ENCODE data around the gene FRAS1.

The FRAS1 gene

DNA sequence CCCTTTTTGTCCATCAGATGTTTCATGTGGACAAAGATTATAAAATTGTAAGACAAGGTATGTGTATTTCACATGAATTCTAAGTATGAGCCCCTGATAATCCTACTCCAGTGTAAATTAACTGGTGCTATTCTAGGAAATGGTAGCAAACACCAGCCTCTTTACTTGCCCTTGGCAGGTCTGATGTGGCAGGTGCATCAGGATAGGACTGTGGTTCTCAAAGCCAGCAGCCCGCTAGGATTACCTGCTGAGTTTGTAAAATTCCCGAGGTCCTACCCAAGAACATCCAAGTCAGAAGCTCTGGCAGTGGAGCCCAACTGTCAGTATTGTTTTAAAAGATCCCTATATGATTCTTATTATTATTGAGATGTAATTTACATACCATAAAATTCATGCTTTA lies 320.4 kb downstream of the FRAS1 start:
- no peak for DNase-seq

DNA sequence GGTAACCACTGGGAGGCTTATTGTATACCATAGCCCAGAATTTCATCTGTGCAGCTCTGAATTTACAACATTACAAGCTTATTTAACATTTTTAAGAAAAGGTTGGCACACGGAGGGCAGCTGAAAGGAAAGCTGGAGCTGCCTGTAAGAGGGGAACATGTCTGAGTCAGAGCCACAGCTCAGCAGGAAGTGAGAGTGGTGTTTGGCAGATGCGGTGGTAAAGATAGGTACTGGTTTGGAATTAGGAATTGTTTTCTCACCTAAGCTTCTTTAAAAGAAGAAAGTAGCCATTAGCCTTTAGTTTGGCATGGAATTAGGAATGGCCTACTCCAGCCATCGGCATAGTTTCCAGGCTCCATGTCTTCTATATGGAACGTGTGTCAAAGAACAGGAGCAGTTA lies 321.9 kb downstream of the FRAS1 start:
- no peak for DNase-seq

DNA sequence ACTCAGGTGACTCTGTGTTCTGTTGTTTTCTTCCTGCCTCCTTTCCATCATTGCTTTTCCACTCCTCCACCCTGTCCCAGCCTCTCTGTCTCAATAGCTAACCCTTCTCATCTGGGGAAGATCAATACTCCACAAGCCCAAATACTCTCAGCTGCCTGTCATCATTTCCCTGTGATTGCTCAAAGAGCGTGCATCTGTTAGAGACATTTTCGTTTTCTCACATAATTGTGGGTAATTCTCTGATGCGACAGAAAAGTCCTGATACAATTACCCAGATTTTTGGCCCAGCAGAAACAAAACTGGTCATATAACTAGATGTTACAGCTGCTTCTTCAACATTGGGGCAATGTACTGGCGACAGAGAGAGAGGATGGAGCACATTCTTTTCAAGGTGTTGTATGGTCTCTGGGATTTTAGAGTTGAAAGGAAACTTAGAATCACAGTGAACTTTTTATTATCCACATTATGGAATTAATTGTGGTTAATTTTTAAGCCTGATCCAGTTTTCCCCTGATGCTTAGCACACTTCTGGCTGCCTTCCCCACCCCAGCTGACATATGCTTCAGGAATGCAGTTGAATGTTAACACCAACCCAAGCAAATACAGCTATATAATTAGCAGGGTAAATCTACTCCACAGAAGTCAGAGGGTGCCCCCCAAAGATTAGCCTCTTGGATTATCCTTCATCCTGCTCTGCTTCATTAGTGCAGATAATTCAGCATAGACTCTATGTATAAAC lies 323.0 kb downstream of the FRAS1 start:
- DNase-seq: no peak

DNA sequence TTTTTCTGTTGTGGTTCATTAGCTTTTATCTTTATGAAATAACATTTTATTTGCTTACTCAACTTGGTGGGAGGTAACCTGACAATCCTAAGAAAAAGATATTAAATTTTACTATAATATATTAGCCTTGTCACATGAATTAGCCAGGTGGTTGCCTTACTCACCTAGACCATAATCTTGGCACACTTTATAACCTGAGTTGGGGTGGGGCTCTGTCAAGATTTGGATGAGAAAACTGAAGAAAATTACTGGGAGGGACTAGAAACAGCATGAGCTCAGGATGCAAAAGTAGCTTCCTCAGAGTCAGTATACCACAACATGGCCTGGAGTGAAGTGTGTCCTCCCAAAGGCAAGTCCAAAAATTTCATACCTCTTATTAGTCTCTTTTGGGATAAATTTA lies 329.6 kb downstream of the FRAS1 start:
- DNase-seq: no peak

DNA sequence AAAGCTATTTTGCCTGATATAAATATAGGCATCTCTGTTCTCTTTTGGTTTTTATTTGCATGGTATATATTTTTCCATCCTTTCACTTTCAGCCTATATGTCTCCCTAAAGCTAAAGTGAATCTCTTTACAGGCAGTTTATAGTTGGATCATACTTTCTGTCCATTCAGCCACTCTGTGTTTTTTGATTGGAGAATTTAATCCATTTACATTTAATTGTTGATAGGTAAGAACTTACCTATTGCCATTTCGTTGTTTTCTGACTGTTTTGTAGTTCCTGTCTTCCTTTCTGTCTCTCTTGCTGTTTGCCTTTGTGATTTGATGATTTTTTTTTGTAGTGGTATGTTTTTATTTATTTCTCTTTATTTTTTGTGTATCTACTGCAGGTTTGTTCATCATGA lies 338.5 kb downstream of the FRAS1 start:
- no peak for DNase-seq

DNA sequence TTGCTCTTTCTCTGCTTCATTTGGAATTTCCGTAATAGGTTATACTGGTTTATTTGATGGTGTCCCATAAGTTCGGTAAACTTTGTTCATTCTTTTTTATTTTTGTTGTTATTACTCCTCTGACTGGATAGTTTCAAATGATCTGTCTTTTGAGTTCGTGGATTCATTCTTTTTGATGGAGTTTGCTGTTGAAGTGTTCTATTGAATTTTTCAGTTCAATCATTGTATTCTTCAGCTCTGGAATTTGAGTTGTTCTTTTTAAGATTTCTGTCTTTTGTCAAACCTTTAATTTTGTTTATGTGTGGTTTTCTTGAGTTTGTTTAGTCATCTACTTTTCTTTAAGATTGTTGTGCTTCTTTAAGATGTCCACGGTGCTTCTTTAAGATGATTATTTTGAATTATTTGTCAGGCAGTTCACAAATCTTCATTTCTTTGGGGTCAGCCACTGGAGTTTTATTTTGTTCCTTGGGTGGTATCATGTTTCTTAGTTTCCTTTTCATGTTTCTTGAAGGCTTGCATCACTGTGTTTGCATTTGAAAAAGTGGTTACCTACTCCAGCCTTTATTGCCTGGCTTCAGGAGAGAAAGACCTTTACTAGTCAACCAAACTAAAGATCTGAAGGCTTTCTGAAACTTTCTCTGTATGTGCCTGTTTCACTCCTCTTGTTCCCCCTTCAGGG lies 339.6 kb downstream of the FRAS1 start:
- DNase-seq: no peak

DNA sequence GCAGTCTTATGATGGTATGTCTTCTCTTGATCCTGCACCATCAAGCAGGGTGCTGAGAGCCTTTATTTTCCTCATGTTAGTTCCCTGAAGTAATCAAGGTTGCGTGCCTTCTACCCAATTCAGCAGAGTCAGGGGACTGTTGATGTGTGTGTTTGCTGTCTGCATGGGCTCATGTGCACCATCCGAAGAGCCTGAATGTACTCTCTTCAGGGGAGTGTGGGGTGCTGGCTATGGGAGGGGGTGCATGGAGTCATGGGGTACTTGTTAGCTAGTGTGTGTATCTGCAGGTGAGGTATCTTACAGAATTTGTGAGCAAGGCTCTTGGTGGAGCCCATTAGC lies 340.1 kb downstream of the FRAS1 start:
- no peak for DNase-seq

DNA sequence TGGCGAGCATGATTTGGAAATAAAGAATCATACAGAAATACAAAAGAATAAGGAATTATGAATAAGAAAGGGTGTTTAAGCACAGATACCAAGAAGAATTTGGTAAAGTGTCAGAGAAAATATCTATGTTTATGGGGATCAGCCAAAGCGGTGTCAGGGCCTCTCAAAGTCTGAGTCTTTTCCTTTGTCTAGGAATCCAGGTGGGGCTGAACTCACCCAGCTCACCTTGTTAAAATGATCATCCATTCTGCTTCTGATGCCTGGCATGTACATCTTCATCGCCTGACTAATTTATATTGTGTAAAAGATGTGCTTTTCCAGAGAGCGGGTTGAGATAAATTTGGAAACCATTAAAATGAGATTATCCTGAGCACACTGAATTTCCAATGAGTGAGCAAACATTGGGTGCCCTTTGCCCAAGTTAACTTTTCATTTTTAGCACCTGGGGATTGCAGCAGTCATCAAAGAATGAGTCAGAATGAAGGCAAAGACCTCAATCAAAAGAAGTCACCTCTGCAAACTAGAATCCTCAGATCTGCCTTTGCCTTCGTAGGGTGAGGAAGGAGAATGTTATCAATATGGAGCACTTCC lies 352.6 kb downstream of the FRAS1 start:
- DNase-seq: no peak

DNA sequence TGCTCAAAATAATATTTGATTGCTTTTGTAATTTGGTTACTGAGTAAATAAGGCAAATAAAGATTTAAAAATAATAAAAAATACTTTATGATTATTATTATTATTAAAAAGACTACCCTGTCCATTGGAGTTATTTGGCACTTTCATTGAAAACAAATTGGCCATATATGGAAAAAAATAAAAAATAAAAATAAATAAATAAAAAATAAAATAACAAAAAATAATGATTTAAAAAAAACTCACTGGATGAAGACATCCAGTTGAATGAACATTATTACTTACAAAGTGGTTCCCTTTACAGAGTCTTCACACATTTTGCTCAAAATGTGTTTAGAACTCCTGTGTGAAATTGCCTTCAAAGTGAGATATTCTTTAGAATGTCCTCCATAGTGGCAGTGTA lies 353.1 kb downstream of the FRAS1 start:
- DNase-seq: no peak

DNA sequence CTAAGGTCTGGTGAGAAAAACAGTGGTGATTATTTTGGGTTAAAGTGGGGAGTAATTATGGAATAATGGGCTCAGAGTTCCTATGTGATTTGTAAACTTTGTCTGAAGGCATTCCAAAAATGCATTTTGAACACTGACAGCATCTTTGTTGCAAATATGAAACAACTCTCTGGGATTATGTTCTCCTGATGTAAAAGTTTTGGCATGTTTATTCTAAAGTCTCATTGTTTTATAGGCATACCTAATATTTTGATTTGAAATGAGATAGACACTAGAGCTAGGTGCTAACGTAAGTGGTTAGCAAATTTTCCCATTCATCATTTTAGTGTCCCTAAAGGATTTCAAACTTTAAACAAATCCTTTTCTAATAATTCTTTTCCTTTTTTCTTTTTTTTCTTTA lies 353.6 kb downstream of the FRAS1 start:
- no peak for DNase-seq

DNA sequence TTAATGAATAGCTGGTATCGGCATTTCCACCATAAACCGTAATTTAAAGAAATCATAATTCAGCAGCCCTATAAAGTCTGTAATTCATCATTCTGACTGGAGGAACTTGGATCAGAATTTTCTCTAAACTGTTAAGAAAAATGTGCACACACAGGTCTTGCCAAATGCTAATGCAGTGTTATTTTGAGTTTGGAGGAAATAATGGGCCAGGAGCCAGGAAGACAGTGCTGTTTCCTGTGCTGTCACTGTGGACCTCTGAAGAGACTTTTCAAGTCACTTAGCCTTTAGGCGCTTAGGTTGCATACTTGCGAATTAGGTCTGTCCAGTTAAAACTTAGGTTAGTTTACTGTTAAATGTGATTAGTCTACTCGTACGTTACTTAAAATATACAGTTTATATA lies 357.0 kb downstream of the FRAS1 start:
- DNase-seq: no peak

DNA sequence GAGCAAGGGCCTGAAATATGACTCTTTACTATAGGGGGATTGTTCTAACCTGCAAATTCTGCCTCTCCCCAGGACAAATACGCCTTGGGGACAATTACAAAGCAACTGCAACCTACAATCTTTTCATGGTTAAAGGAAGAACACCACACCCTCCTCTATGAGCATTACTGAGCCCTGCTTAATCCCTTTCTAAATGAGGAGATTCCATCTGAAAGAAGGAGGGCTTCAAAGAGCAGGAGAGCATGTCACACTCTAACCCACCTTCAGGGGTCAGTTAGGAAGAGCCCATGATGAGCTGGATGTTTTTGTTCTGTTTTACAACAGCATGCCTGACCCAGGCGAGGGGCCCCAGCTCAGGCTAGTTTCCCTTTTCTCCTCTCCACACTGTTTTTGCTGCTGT lies 360.5 kb downstream of the FRAS1 start:
- no peak for DNase-seq

DNA sequence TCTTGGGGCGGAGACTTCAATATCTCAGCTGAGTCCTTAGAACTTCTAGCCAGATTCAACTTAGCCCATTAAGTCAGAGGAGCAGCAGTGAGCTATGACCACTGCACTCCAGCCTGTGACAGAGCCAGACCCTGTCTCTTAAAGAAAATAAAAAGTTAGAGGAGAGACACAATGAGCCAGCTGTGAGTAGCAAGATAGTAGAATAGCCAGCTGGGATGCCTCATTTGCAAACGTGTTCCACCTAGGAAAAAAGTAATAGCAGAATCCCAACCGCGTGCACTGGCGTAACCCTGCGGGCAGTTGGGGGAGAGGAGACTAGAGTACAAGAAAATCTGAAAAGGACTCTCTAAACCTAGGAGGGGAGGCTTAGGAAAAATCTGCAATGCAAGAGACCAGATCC lies 361.3 kb downstream of the FRAS1 start:
- no peak for DNase-seq

DNA sequence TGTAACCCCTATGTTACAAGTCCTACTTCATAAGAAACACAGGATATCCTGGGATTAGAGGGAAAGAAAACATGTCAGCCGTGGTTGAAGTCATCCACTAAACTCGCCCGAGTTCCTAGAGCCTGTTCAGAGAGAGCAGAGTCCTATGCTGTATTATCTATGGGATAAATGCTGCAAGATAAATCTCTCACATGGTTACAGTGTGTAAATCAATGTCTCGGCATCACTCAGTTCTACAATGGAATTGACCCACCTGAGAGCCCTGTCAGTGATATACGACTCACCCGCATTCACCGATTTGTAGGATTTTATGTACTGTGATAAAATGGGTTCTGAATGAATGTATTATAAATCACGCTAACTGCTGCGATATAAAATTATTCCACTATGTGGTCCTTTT lies 366.7 kb downstream of the FRAS1 start:
- DNase-seq: no peak

DNA sequence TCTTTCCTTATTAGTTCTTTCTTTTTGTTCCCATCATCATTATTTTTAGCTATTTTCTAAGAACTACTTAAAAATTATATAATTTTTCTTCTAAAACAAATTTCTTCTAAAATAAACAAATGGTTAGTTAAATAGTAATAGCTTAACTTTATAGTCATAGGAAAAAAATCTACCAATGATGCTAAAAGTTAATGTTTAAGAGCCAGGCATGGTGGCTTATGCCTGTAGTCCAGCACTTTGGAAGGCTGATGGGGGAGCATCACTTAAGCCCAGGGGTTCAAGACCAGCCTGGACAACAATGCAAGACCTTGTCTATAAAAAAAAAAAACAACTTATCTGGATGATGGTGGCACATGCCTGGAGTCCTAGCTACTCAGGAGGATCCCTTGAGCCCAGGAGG lies 367.3 kb downstream of the FRAS1 start:
- no peak for DNase-seq

DNA sequence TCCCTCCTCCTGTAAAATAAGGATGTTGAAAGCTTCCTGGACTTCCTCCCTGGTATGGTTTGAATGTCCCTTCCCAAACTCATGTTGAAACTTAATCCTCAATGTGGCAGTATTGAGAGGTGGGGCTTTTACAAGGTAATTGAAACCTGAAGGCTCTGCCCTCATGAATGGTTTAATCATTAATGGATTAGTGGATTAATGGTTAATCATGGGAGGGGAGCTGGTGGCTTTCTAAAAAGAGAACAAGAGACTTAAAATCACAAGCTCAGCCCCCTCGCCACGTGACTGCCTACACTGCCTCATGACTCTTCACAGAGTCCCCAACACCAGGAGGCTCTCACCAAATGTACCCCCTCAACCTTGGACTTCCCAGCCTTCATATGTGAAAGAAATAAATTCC lies 369.8 kb downstream of the FRAS1 start:
- DNase-seq: no peak

DNA sequence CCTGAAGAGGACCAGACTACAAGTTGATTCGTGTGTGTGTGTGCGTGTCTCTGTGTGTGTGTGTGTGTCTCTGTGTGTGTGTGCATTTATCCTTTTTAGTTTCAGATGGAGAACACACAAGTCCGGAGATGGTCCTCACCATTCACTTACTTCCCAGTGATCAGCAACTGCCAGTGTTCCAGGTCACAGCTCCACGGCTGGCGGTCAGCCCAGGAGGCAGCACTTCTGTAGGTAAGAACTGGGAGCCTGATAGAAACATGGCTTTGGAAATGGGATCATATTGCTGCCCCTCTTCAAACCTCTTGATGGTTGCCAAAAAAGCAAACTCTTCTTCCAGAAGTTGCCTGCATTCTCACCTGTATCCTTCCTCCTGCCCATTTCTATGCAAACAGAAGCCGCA lies 371.9 kb downstream of the FRAS1 start:
- DNase-seq: no peak

DNA sequence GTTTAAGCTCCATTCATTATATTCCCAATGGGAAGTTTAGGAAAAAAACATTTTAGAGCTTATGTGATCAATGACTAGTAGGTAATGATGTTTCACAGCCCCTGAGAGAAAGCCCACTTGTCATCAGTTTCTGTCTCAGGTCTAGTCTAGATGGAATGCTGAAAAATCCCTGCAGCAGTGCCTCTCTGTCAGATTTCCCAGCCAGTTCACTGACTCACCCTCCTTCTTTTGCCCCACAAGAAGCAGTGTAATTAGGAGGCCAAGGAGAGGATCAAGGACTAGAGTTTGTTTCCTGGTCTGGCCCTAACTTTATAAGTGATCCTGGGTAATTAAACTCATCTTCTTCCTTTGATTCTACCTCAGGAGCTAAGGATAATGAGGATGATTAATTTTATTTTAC lies 375.8 kb downstream of the FRAS1 start:
- no peak for DNase-seq

DNA sequence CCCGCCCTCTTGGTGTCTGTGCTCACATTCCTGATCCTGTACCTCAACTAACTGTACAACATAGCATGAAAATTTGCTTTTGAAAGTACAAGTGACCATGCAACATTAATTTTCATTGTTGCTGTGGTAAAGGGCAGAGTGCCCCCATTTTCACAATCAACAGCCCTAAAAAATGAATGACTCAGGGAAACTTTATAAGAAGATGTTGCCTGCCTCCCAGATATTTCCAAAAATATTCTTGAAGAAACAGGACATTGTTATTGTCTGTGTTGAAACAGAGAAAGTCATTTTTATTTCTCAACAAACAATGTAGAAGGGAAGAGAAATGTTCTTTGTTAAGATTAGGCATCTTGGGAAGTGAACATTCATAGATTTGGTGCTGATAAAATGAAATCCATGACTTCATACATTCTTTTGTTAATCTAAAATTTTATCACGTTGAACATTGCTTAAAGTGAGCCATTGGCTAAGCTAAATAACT lies 380.5 kb downstream of the FRAS1 start:
- DNase-seq: no peak

DNA sequence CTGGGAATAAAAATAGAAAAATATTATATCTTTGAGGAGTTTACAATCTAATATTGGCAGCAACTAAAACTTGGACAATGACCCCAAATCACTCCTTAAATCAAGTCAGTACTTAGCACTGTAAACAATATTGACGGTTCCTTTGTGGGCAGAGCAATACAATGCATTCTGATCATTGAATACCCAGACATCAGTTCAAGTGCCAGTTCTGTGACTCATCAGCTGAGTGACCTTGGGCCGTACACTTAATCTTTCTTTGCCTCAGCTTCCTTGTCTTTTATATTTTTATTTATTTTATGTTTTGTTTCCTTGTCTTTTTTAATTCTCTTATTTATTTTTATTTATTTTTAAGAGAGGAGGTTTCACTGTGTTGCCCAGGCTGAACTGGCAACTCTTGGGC lies 382.2 kb downstream of the FRAS1 start:
- no peak for DNase-seq

DNA sequence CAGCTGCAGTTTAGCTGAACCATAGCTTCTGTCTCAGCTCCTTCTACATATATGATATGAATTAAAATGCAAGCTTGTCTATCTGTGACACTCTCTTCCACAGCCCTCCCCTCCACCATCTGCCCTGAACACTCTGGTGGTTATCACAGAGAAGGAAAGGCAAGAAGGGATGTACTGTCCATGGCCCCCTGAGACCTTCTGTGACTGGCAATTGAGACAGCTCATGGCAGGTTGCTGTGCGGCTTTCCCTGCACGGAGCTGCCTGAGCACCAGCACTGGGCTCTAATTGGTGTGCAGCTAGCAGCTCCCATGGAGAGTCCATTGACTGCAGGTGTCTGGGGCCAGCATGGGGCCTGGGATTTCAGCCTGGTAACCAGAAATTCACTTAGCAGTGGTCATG lies 384.6 kb downstream of the FRAS1 start:
- no peak for DNase-seq

DNA sequence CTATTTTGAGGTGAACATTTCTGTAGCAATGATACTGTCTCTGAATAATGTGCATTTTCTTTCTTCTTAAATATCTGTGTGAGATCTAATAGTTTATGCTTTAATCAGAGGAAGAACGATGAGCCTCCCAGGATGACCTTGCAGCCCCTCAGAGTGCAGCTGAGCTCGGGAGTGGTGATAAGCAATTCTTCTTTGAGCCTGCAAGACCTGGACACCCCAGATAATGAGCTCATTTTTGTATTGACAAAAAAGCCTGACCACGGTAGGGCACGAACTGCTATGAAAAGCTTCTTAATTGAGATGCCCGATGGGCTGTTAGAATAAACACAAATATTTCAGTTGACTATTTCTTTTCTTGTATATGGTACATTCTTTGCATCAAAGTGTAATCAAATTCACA lies 389.5 kb downstream of the FRAS1 start:
- no peak for DNase-seq

DNA sequence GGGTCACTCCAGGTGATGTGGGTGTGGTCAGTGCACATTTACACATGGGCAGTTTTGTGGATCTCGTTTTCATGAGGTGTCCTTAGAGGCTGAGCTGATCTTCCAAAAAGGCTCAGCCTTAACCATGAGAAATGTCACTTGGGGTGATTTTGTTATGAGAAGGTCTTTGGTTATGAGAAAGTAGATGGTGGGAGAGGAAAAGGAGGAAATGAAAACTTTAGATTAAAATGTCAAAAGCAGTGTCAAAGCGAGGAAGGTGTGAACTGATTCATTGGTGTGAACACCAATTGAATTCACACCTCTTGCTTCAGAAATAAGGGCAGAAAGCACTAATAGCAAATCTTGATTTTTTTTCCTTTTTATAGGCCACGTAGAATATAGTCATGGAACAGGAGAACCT lies 394.3 kb downstream of the FRAS1 start:
- DNase-seq: no peak

DNA sequence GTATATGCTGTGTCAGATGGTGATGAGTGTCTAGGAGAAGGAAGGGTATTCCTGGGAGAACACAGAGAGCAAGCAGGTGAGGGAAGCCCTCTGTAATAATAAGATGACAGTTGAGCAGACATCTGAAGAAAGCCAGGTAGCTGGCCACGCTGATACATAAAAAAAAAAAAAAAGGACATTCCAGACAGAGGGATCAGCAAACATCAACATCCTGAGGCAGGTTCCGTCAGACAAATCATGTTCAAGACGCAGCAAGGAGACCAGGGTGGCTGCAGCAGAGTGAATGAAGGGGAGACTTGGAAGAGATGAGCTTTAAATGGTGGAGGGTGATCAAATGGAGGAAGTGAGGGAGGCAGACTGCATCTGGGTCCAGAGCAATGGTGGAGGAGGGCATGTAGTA lies 396.9 kb downstream of the FRAS1 start:
- DNase-seq: no peak

DNA sequence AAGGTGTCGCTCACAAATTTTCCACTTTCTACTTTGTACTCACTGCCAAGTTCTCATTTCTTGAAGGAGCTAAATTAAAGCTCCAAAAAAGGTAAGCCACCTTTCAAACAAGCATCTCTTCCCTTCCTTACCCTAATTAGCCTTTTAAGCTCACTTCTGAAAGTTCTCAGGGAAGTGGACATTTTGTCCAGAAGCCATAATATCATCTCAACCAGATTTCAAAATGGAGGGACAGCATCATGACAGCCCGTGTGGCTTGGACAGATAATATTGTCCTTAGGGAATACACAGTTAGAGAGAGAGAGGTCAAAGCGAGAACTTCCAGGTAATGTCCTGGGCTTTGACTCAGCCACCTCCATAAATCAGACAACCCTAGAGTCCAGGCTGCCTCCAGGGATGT lies 400.6 kb downstream of the FRAS1 start:
- DNase-seq: no peak

Data from effector CD4-positive, alpha-beta T cell (primary cell).